Gastrocnemius medialis (tissue), 4 donors: ENCODE measurements around the gene FLT3.

Experiments used
- POLR2A ChIP-seq, 2 donors: fragments of 450-650 bp; IDR thresholded peaks; one replicate each; pipeline ENCODE4 v1.6.1; 2017; ENCODE audit warnings: antibody characterized with exemption in 2 of 2, mild to moderate bottlenecking in 2 of 2, moderate library complexity in 2 of 2
- TF ChIP-seq, protein P1 (sequence below), 5 experiments: fragments of 450-650 bp in 3 of 5; fragments of 200-600 bp in 2 of 5; sonication (generic) in 2 of 5; IDR thresholded peaks in 4 of 5; conservative IDR thresholded peaks in 1 of 5; 1 replicate in 4 of 5; 2 replicates in 1 of 5; pipeline ENCODE4 v1.5.1; 2016 to 2019; ENCODE audit warnings: antibody characterized with exemption in 5 of 5, mild to moderate bottlenecking in 3 of 5, moderate library complexity in 3 of 5

DNA sequence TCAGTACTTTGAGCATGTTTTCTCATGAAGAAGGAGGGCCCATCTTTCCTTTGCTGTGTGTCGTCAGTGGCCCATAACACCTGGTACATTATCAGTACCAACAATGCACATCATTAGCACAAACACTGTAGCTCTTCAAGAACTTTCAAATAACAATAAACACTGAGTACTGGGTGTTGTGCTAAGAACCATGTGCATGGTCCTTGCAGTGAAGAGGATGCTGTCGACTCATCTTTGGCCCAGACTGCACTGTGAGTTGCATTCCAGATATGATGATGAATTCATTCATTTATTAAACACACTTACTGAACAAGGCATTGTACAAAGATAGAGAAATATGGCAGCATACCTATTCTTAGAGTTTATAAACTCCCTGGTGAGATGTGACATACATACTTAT is 55.8 kb downstream of the FLT3 start:
- no peak for TF ChIP-seq POLR2A (IDR thresholded peaks at IDR 0.05)
- TF ChIP-seq, protein P1, sequence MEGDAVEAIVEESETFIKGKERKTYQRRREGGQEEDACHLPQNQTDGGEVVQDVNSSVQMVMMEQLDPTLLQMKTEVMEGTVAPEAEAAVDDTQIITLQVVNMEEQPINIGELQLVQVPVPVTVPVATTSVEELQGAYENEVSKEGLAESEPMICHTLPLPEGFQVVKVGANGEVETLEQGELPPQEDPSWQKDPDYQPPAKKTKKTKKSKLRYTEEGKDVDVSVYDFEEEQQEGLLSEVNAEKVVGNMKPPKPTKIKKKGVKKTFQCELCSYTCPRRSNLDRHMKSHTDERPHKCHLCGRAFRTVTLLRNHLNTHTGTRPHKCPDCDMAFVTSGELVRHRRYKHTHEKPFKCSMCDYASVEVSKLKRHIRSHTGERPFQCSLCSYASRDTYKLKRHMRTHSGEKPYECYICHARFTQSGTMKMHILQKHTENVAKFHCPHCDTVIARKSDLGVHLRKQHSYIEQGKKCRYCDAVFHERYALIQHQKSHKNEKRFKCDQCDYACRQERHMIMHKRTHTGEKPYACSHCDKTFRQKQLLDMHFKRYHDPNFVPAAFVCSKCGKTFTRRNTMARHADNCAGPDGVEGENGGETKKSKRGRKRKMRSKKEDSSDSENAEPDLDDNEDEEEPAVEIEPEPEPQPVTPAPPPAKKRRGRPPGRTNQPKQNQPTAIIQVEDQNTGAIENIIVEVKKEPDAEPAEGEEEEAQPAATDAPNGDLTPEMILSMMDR (IDR thresholded peaks at IDR 0.05 in 4 of 5, conservative IDR thresholded peaks at IDR 0.05 in 1 of 5), result no peak
